WTC11 (cell line): ENCODE results near the gene LATS1. TPM values are rescaled to one million over a fixed set of nuclear protein-coding genes. Genes with fewer than 3 reads are reported as not detected.
A peak's percentile ranks its signal among the peaks of the same experiment; 100 is the strongest.

Experiments
- ATAC-seq: fragments of 200-7000 bp; cut with Tn5 transposase; 2 replicates; pipeline ENCODE4 v1.10.0; 2021; ENCODE audit warnings: mild to moderate bottlenecking, moderate library complexity
- Bru-seq: library from RNA; stranded (reverse); fragments of 400-500 nt; gene quantifications from one replicate; lab custom pipeline; 2021; lab: Mats Ljungman, UMichigan
- CTCF ChIA-PET: fragments of 300-600 bp; sonication (Branson Sonifier 250); formaldehyde crosslinking; loops from one replicate; lab custom pipeline; 2021; ENCODE audit warnings: antibody characterized with exemption; lab: Charles Lee
- POLR2A ChIA-PET: fragments of 350-600 bp; sonication (Branson Sonifier 250); formaldehyde crosslinking; loops from one replicate; lab custom pipeline; 2021; ENCODE audit warnings: antibody characterized with exemption; lab: Charles Lee
- DNase-seq: peaks from one replicate; pipeline ENCODE4 v3.0.0; 2021; ENCODE audit warnings: low spot score
- H3K27ac Mint-ChIP-seq: 2 replicates; pipeline ENCODE4 v1.8.0; 2021; ENCODE audit warnings: mixed read lengths
- H3K27me3 Mint-ChIP-seq: 2 replicates; pipeline ENCODE4 v1.8.0; 2021; ENCODE audit warnings: low read depth, mild to moderate bottlenecking, moderate library complexity, mixed read lengths
- H3K36me3 Mint-ChIP-seq: 2 replicates; pipeline ENCODE4 v1.8.0; 2021; ENCODE audit warnings: mixed read lengths
- H3K4me1 Mint-ChIP-seq: 2 replicates; pipeline ENCODE4 v1.8.0; 2022; ENCODE audit warnings: mixed read lengths
- H3K4me3 Mint-ChIP-seq: 2 replicates; pipeline ENCODE4 v1.8.0; 2021; ENCODE audit warnings: mild to moderate bottlenecking, moderate library complexity, mixed read lengths
- H3K9me3 Mint-ChIP-seq: 2 replicates; pipeline ENCODE4 v1.8.0; 2021; ENCODE audit warnings: mixed read lengths
- ARID4B ChIP-seq: sonication (generic); formaldehyde crosslinking; IDR thresholded peaks from 2 replicates; pipeline ENCODE4 v1.8.0; 2023; ENCODE audit warnings: missing genetic modification reagents, mild to moderate bottlenecking, borderline replicate concordance
- ATF2 ChIP-seq: sonication (generic); formaldehyde crosslinking; IDR thresholded peaks from 2 replicates; pipeline ENCODE4 v1.8.1; 2022; ENCODE audit warnings: low read depth, missing genetic modification reagents, borderline replicate concordance
- CDX4 ChIP-seq: fragments of 250-450 bp; sonication (Bioruptor Pico); IDR thresholded peaks from 2 replicates; pipeline ENCODE4 v1.9.0; 2021; ENCODE audit warnings: moderate library complexity, mild to moderate bottlenecking, inconsistent platforms, borderline replicate concordance
- ELF4 ChIP-seq: sonication (generic); formaldehyde crosslinking; IDR thresholded peaks from 2 replicates; pipeline ENCODE4 v1.8.1; 2022; ENCODE audit warnings: low read depth, mild to moderate bottlenecking, moderate library complexity, missing genetic modification reagents
- EMX1 ChIP-seq: fragments of 250-450 bp; sonication (Bioruptor Pico); IDR thresholded peaks from 2 replicates; pipeline ENCODE4 v1.8.0; 2021; ENCODE audit warnings: mild to moderate bottlenecking
- ERG ChIP-seq: fragments of 250-450 bp; sonication (Bioruptor Pico); IDR thresholded peaks from 2 replicates; pipeline ENCODE4 v1.8.0; 2021; ENCODE audit warnings: mild to moderate bottlenecking
- ESRRA ChIP-seq: sonication (generic); formaldehyde crosslinking; IDR thresholded peaks from 2 replicates; pipeline ENCODE4 v1.8.1; 2022; ENCODE audit warnings: mild to moderate bottlenecking, missing genetic modification reagents, borderline replicate concordance
- FOXP4 ChIP-seq: sonication (generic); formaldehyde crosslinking; IDR thresholded peaks from 2 replicates; pipeline ENCODE4 v1.8.0; 2022; ENCODE audit warnings: mild to moderate bottlenecking, missing genetic modification reagents
- IRF2 ChIP-seq: sonication (generic); formaldehyde crosslinking; IDR thresholded peaks from 2 replicates; pipeline ENCODE4 v1.8.0; 2022; ENCODE audit warnings: low read depth, missing genetic modification reagents, borderline replicate concordance
- NFE2L1 ChIP-seq: sonication (generic); formaldehyde crosslinking; IDR thresholded peaks from 2 replicates; pipeline ENCODE4 v1.8.1; 2023; ENCODE audit warnings: missing genetic modification reagents
- NR1H2 ChIP-seq: sonication (generic); formaldehyde crosslinking; IDR thresholded peaks from 2 replicates; pipeline ENCODE4 v1.9.0; 2021; ENCODE audit warnings: mild to moderate bottlenecking, moderate library complexity, missing genetic modification reagents
- PRRX2 ChIP-seq: fragments of 250-450 bp; sonication (Bioruptor Pico); IDR thresholded peaks from 2 replicates; pipeline ENCODE4 v1.8.0; 2021; ENCODE audit warnings: mild to moderate bottlenecking
- RELA ChIP-seq: sonication (generic); formaldehyde crosslinking; IDR thresholded peaks from 2 replicates; pipeline ENCODE4 v1.8.1; 2022; ENCODE audit warnings: missing genetic modification reagents, mild to moderate bottlenecking, borderline replicate concordance
- RORB ChIP-seq: fragments of 250-450 bp; sonication (Bioruptor Pico); IDR thresholded peaks from 2 replicates; pipeline ENCODE4 v1.9.0; 2021; ENCODE audit warnings: mild to moderate bottlenecking
- SMAD3 ChIP-seq: sonication (generic); formaldehyde crosslinking; IDR thresholded peaks from 2 replicates; pipeline ENCODE4 v1.8.0; 2022; ENCODE audit warnings: missing genetic modification reagents, mild to moderate bottlenecking, borderline replicate concordance
- SMAD4 ChIP-seq: sonication (generic); formaldehyde crosslinking; IDR thresholded peaks from 2 replicates; pipeline ENCODE4 v1.8.0; 2022; ENCODE audit warnings: mild to moderate bottlenecking, missing genetic modification reagents
- TEAD1 ChIP-seq: sonication (generic); formaldehyde crosslinking; IDR thresholded peaks from 2 replicates; pipeline ENCODE4 v1.8.0; 2022; ENCODE audit warnings: mild to moderate bottlenecking, missing genetic modification reagents
- TEAD4 ChIP-seq: sonication (generic); formaldehyde crosslinking; IDR thresholded peaks from 2 replicates; pipeline ENCODE4 v1.8.0; 2022; ENCODE audit warnings: mild to moderate bottlenecking, missing genetic modification reagents
- USF1 ChIP-seq: sonication (generic); formaldehyde crosslinking; IDR thresholded peaks from 2 replicates; pipeline ENCODE4 v1.8.0; 2022; ENCODE audit warnings: mild to moderate bottlenecking, missing genetic modification reagents
- USF2 ChIP-seq: sonication (generic); formaldehyde crosslinking; IDR thresholded peaks from 2 replicates; pipeline ENCODE4 v1.8.1; 2023; ENCODE audit warnings: mild to moderate bottlenecking, missing genetic modification reagents, moderate library complexity
- ZNF121 ChIP-seq: sonication (generic); formaldehyde crosslinking; IDR thresholded peaks from 2 replicates; pipeline ENCODE4 v1.8.0; 2023; ENCODE audit warnings: missing genetic modification reagents
- ZNF263 ChIP-seq: sonication (generic); formaldehyde crosslinking; IDR thresholded peaks from 2 replicates; pipeline ENCODE4 v1.8.1; 2022; ENCODE audit warnings: low read depth, mild to moderate bottlenecking, moderate library complexity, missing genetic modification reagents
- ZNF423 ChIP-seq: fragments of 250-450 bp; sonication (Bioruptor Pico); IDR thresholded peaks from 2 replicates; pipeline ENCODE4 v2.1.2; 2022; ENCODE audit warnings: mild to moderate bottlenecking, moderate library complexity
- long read RNA-seq, 3 experiments: library from RNA in 1 of 3; library from capped mRNA in 1 of 3; library from polyadenylated mRNA in 1 of 3; unstranded in 2 of 3; stranded (forward) in 1 of 3; transcript quantifications; one replicate each; pipeline ENCODE4 v2.0.0, GENCODE V29; 2021
- total RNA-seq: library from RNA; stranded (reverse); gene quantifications from 3 replicates; pipeline ENCODE4 v1.2.3, GENCODE V29; 2021

LATS1 gene
- total RNA-seq (21.4 to 24.2 TPM (median 21.8 TPM) in 3 replicates), Bru-seq, nascent RNA (percentile 84 among the genes with signal in this experiment)
- long read RNA-seq, experiment 1, full-length matches to known transcripts = 44 of 81 reads
- long read RNA-seq, experiment 1, partial matches to known transcripts = 11 of 81 reads
- long read RNA-seq, experiment 1, other reads (novel, unspliced or antisense) = 26 of 81 reads
- long read RNA-seq, experiment 2, full-length matches to known transcripts = 3 of 25 reads
- long read RNA-seq, experiment 2, partial matches to known transcripts = 3 of 25 reads
- long read RNA-seq, experiment 2, other reads (novel, unspliced or antisense) = 19 of 25 reads
- long read RNA-seq, experiment 3, partial matches to known transcripts = 1 of 3 reads
- long read RNA-seq, experiment 3, other reads (novel, unspliced or antisense) = 1 of 3 reads

GRCh38 chr6:149717588-149718458 is at the start of gene LATS1:
Gene LATS1, minus strand, starts transcription at chr6:149718101. Its CDS starts 15,975 bp downstream, at chr6:149702126.
- Mint-ChIP-seq H3K9me3 (no peaks in the 10 kb centered on the region), H3K4me3 (peak within 1 kb of the TSS; percentile 84), H3K36me3 (0 out of 2 replicates have a peak, but pooled peaks cover under 1% of the 10 kb centered on the region), H3K4me1 (peaks cover 17% of the 10 kb centered on the region), H3K27ac (peak within 1 kb of the TSS; percentile 93), H3K27me3 (no peaks in the 10 kb centered on the region)
- DNase-seq (peak; percentile 85), ATAC-seq (peak; percentile 87)
- CTCF ChIA-PET = interaction anchor here (0.8 to 1.5 kb wide), 3 partner anchors 15 to 364 kb away, joined by 3 to 5 read pairs (median 4); partner anchors contain the start of gene NUP43
- POLR2A ChIA-PET = interaction anchor here (0.5 to 1.3 kb wide), 6 partner anchors 13 to 70 kb away, joined by 3 to 4 read pairs (median 3); partner anchors contain the start of gene PCMT1
- peak; percentile 27 for TF ChIP-seq FOXP4
- TF ChIP-seq USF2 (CRISPR knock-in tag) = no peak
- no peak for TF ChIP-seq ZNF121 (CRISPR knock-in tag)
- TF ChIP-seq CDX4 (CRISPR knock-in tag) = peak; percentile 18; the same call in 1 of the 2 replicates
- TF ChIP-seq ARID4B (CRISPR knock-in tag) = peak; percentile 81
- peak; percentile 83; the same call in 1 of the 2 replicates for TF ChIP-seq ELF4 (CRISPR knock-in tag)
- peak; percentile 85; the same call in 1 of the 2 replicates for TF ChIP-seq ESRRA (CRISPR knock-in tag)
- TF ChIP-seq ATF2 (CRISPR knock-in tag) = no peak
- TF ChIP-seq SMAD4 = 0 out of 2 replicates have a peak, but pooled peaks have one; percentile 41
- no peak for TF ChIP-seq RORB
- TF ChIP-seq SMAD3 (CRISPR knock-in tag) = no peak
- no peak for TF ChIP-seq ZNF423
- TF ChIP-seq ZNF263 = 0 out of 2 replicates have a peak, but pooled peaks have one; percentile 35
- peak; percentile 58; the same call in 1 of the 2 replicates for TF ChIP-seq NFE2L1 (CRISPR knock-in tag)
- 0 out of 2 replicates have a peak, but pooled peaks have one; percentile 26 for TF ChIP-seq PRRX2 (CRISPR knock-in tag)
- TF ChIP-seq NR1H2 (CRISPR knock-in tag) = no peak
- peak; percentile 34; the same call in 1 of the 2 replicates for TF ChIP-seq RELA (CRISPR knock-in tag)
- no peak for TF ChIP-seq IRF2 (CRISPR knock-in tag)
- TF ChIP-seq EMX1 (CRISPR knock-in tag) = 0 out of 2 replicates have a peak, but pooled peaks have one; percentile 58
- TF ChIP-seq TEAD4 (CRISPR knock-in tag) = peak; percentile 46; the same call in 1 of the 2 replicates
- TF ChIP-seq USF1 (CRISPR knock-in tag) = peak; percentile 38; the same call in 1 of the 2 replicates
- TF ChIP-seq TEAD1 (CRISPR knock-in tag) = peak; percentile 81
- TF ChIP-seq ERG = peak; percentile 63; the same call in 1 of the 2 replicates
